ENCODE data around the gene C9orf78. TPM values are rescaled to one million over a fixed set of nuclear protein-coding genes. Genes with fewer than 3 reads are reported as not detected.

C9orf78 gene
- total RNA-seq, 1 donor from 2014 or later = 37.2 TPM

- DNase-seq = no peak
These were observed 33.2 kb upstream of the C9orf78 start for GRCh38 chr9:129868023-129868871.

- no peak for DNase-seq
These were observed 32.3 kb upstream of the C9orf78 start for GRCh38 chr9:129867136-129868022.

- no peak for DNase-seq
These were observed 31.5 kb upstream of the C9orf78 start for GRCh38 chr9:129866394-129867135.

DNA sequence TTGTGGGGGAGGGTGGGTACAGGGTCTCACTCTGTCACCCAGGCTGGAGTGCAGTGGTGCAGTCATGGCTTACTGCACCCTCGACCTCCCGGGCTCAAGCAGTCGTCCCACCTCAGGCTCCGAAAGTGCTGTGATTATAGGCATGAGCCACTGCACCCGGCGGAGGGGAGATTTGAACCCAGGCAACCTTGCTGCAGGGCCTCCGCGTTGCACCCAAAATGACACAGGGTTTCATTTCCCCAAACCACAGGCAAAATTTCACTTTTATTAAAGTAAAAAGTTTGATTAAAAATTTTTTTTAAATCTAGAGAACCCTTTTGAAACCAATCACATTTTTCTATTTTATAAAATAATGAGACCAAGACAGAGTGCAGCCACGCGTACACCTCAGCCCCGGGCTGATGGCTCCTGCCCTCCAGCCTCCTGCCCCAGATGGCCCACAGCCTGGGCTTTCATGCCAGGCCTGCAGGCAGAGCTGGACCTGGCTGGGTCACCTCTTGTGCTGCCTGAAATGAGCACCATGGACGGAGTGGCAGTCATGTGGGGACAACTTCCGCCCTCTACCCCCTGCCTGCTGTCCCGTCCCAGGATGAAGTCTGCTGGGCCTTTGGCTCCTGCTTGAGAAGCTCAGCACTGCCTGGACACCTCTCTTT is 30.7 kb upstream of the C9orf78 start:
- DNase-seq = no peak

- no peak for DNase-seq
These were observed 30.0 kb upstream of the C9orf78 start for GRCh38 chr9:129864991-129865647.

DNA sequence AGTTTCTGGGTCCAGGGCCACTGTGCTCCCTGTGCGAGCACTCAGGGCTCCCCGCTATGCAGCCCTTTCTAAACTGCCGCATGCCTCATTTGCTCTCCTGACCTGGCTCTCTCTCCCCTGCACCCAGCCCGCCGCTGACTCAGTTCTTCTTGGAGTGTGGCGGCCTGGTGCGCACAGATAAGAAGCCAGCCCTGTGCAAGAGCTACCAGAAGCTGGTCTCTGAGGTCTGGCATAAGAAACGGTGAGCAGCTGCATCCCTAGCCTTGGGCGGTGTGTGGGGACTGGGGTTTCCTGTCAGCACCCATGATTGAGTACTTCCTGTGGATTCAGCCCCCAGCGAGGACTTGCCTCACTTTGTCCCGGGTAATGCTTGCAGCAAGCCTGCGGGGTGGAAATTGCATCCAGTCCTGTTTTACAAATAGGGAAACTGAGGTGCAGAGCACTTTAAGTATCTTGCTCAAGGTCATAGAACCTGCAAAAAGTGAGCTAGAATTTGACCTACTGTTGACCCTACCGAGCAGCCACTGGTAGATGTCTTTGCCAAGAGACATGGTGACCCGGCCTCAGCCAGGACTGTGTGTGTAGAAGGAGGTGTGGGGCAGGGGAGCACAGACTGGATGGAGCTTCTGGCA is 28.1 kb upstream of the C9orf78 start:
- no peak for DNase-seq

DNA sequence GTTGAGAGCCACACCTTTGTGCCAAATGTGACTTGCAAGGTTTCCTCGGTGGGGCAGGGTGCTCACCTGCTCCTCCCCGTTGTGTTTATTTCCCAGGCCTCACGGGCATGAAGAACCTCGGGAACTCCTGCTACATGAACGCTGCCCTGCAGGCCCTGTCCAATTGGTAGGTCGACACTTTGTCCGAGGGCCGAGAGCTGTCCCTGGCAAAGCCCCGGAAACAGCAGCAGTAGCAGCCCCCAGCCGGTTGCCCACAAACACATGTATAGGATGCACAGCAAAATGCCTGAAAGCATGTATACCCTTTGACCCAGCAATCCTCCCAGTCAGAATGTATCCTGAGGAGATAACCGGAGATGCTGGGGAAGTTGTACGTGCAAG is 26.4 kb upstream of the C9orf78 start:
- no peak for DNase-seq

DNA sequence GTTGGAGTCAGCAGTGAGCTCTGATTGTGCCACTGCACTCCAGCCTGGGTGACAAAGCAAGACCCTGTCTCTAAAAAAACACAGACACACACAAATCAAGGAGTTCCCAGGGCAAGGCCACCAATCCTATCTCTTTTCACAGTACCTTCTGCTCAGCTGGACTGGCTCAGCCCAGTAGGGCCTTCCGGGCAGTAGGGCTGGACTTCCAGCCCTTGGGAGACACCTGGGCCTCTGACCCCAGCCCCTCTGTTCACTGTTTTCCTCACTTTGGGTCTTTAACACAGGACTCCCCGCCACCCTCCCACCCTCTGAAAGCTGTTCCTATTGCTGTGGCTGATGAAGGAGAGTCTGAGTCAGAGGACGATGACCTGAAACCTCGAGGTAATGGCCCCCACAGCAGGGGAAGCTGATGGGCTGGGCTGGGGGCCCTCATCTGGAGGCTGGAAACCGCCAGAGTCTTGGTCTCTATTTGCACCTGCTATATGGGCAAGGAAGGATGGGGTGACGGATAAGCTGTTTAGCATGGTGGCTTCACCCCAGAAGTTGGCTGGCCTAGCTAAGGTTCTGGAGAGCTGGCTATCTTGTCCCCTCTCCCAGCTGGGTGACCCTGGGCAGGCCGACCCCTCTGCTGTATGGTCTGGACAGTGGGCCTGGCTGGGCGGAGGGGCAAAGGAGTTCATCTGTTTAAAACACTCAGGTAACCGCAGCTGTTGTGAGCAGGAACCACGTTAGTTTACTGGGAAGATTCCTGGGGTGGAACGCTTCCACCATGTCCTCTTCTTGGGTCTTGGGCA is 25.8 kb upstream of the C9orf78 start:
- no peak for DNase-seq

GRCh38 chr9:129858167-129858962 is 23.3 kb upstream of the C9orf78 start:
- DNase-seq = no peak

- DNase-seq = no peak
These were observed 22.1 kb upstream of the C9orf78 start for GRCh38 chr9:129857207-129857606.

- no peak for DNase-seq
These were observed 19.6 kb upstream of the C9orf78 start for GRCh38 chr9:129854588-129855110.

- no peak for DNase-seq
These were observed 18.5 kb upstream of the C9orf78 start for GRCh38 chr9:129853614-129854013.

GRCh38 chr9:129852579-129852978 is 17.5 kb upstream of the C9orf78 start:
- no peak for DNase-seq

DNA sequence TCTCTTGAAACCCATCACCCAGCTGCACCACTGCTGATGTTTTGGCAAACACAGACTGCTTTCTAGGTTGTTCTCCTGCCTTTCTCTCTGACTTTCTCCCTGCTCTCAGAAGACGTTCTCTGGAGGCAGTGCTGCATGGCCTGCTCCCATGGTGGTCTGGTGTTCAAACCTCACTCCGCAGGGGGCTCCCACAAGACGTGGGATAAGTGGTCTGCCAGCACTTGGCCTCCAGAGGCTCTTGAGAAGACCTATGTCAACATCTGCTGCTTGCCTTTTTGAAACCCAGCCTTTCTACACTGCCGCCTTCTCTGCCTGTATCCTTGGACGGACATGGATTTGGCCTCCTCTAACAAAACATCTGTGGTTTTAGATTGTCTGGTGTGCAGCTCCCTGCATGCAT is 16.7 kb upstream of the C9orf78 start:
- DNase-seq = no peak

- DNase-seq = no peak
These were observed 15.9 kb upstream of the C9orf78 start for GRCh38 chr9:129850821-129851550.

DNA sequence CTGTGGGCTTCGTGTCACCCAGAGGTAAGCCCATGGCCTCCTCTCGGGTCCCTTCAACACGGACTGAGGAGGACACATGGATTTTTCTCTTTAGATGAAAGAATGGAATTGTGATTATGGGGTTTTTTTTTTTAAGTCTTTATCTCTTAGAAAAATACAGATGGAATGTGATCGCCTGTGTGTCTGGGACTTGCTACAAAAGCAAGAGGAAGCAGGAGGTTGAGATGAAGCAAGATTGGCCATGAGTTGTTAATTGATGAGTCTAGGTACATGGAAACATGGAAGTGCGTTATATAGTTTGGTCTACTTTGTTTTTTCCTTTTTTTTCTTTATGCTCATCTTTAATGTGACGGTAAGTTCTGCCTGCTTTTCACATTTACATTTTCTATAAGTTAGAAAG is 14.8 kb upstream of the C9orf78 start:
- DNase-seq = no peak

DNA sequence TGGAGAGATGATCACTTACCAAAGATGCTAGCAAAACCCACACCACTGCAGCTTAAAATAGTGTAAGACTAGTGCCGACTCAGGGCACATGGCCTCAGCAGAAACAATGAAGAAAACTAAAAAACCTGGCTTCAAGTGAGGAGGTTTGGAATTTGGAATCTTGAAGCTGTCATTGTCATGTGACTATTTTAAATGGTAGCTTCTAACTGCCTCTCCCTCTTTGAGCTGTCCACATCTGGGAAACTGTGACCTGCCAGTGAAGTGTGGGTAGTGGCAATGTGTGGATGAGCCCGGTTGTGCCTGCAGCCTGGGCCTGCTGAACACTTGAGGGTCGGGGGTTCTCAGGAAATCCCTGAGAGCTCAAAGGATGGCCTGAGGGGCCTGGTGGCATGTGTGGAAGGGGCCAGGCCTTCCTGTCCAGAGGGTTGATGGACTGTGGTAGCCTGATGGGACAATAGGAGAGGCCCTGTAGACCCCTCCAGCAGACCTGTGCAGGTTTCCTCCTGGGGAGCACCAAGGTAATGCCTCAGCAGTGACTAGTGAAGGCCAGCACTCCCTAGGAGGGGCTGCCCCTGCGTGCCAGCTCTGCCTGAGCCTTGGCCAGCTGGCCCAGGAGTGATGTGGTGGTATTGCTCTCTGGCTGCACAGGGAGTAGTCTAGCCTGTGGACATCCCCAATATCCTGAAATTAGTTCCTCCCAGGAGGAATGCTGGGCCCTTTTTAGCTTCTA is 13.8 kb upstream of the C9orf78 start:
- DNase-seq = no peak

- no peak for DNase-seq
These were observed 10.3 kb upstream of the C9orf78 start for GRCh38 chr9:129845373-129845772.
